HG03159 (cell line): Measurements from ENCODE around the gene MGAT4B.

ENCODE experiments used
- ATAC-seq: cut with Tn5 transposase; IDR thresholded peaks from one replicate; pipeline ENCODE4 v1.9.1; 2021; ENCODE audit warnings: mild to moderate bottlenecking, moderate library complexity; ENCODE audit not compliant: unreplicated experiment

The MGAT4B gene

GRCh38 chr5:179773686-179774040 is 33.0 kb downstream of the MGAT4B start:
- no peak for ATAC-seq

GRCh38 chr5:179772351-179772750 is 34.3 kb downstream of the MGAT4B start:
- no peak for ATAC-seq

- no peak for ATAC-seq
Measured at GRCh38 chr5:179771311-179771895, 35.3 kb downstream of the MGAT4B start.

- no peak for ATAC-seq
Measured at GRCh38 chr5:179769796-179770195, 36.9 kb downstream of the MGAT4B start.

GRCh38 chr5:179769271-179769670 is 37.4 kb downstream of the MGAT4B start:
- no peak for ATAC-seq

- no peak for ATAC-seq
Measured at GRCh38 chr5:179768326-179769085, 38.2 kb downstream of the MGAT4B start.

- ATAC-seq: no peak
Measured at GRCh38 chr5:179767496-179768100, 39.1 kb downstream of the MGAT4B start.

GRCh38 chr5:179766726-179767455 is 39.8 kb downstream of the MGAT4B start:
- no peak for ATAC-seq

- ATAC-seq: no peak
Measured at GRCh38 chr5:179766021-179766725, 40.5 kb downstream of the MGAT4B start.

- no peak for ATAC-seq
Measured at GRCh38 chr5:179765400-179765799, 41.3 kb downstream of the MGAT4B start.

- no peak for ATAC-seq
Measured at GRCh38 chr5:179764056-179764455, 42.6 kb downstream of the MGAT4B start.

GRCh38 chr5:179763215-179763945 is 43.3 kb downstream of the MGAT4B start:
- ATAC-seq: peak; percentile 61

GRCh38 chr5:179762781-179763176 is 43.9 kb downstream of the MGAT4B start:
- no peak for ATAC-seq

- ATAC-seq: no peak
Measured at GRCh38 chr5:179762079-179762780, 44.4 kb downstream of the MGAT4B start.

- ATAC-seq: no peak
Measured at GRCh38 chr5:179759581-179760551, 46.8 kb downstream of the MGAT4B start.

GRCh38 chr5:179758955-179759354 is 47.7 kb downstream of the MGAT4B start:
- no peak for ATAC-seq

GRCh38 chr5:179755022-179755421 is 51.6 kb downstream of the MGAT4B start:
- no peak for ATAC-seq

GRCh38 chr5:179753971-179754370 is 52.7 kb downstream of the MGAT4B start:
- no peak for ATAC-seq
